GM20000 (cell line): ENCODE measurements around the gene ZNF641.

Source experiments
- DNase-seq: peaks from one replicate; pipeline ENCODE4 v3.0.0; 2012; ENCODE audit warnings: low spot score
- TF ChIP-seq, protein P1 (sequence below): IDR thresholded peaks from 2 replicates; pipeline ENCODE4 v1.5.1; 2012; ENCODE audit warnings: mild to moderate bottlenecking, control low read depth; ENCODE audit errors: extremely low read depth, missing control alignments

The ZNF641 gene

DNA sequence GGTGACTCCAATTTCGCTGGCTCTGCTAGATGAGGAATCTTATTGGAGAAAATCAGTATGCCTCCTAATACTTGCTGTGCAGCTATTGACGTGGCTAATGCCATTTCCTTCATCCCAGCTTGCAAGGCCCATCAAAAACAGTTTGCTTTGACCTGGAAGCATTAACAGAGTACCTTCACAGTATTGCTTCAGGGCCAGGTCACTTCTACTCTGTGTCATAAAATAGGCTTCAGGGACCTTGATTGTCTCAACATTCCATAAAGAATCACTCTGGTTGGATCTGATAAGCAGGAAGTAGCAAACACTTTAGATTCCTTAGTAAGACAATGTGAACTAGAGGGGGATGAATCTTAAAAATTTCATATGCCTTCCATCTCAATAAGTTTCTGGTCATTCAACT lies 26.9 kb upstream of the ZNF641 start:
- TF ChIP-seq, protein P1, sequence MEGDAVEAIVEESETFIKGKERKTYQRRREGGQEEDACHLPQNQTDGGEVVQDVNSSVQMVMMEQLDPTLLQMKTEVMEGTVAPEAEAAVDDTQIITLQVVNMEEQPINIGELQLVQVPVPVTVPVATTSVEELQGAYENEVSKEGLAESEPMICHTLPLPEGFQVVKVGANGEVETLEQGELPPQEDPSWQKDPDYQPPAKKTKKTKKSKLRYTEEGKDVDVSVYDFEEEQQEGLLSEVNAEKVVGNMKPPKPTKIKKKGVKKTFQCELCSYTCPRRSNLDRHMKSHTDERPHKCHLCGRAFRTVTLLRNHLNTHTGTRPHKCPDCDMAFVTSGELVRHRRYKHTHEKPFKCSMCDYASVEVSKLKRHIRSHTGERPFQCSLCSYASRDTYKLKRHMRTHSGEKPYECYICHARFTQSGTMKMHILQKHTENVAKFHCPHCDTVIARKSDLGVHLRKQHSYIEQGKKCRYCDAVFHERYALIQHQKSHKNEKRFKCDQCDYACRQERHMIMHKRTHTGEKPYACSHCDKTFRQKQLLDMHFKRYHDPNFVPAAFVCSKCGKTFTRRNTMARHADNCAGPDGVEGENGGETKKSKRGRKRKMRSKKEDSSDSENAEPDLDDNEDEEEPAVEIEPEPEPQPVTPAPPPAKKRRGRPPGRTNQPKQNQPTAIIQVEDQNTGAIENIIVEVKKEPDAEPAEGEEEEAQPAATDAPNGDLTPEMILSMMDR: no peak
- no peak for DNase-seq

DNA sequence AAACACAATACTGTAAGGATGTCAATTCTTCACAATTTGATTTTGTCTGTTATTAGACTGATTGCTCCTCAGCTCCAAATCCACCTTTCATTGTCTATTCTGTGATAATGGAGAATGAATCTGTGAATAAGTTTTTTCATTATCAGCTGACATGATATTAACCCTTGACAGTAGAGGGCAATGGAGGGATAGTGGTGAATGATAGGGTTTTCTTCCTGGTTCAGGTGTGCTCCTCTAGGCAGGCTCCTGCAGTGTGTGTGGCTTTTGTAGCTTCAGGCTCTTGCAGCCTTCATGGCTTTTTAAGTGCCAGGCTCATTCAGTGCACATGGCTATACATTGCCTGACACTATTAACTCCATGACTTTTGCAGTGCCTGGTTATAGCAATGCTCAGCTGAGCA lies 23.4 kb upstream of the ZNF641 start:
- TF ChIP-seq, protein P1: no peak

DNA sequence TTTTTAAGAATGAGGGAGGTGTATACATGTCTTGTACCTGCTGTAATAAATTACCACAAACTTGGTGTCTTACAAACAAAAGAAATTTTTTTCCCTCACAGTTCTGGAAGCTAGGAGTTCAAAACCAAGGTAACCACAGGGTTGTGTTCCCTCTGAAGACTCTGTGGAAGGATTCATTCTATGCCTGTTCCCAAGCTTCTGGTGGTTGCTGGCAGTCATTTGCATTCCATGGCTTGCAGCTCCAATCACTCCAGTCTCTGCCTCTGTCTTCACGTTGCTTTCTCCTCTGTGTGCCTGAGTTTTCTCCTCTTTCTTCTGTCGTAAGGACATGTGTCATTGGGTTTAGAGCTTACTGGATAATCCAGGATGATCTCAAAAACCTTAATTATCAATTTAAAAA lies 15.4 kb upstream of the ZNF641 start:
- TF ChIP-seq, protein P1: no peak
- DNase-seq: no peak

More for the DNA sequence above, 23.4 kb upstream of the ZNF641 start:
- no peak for DNase-seq

DNA sequence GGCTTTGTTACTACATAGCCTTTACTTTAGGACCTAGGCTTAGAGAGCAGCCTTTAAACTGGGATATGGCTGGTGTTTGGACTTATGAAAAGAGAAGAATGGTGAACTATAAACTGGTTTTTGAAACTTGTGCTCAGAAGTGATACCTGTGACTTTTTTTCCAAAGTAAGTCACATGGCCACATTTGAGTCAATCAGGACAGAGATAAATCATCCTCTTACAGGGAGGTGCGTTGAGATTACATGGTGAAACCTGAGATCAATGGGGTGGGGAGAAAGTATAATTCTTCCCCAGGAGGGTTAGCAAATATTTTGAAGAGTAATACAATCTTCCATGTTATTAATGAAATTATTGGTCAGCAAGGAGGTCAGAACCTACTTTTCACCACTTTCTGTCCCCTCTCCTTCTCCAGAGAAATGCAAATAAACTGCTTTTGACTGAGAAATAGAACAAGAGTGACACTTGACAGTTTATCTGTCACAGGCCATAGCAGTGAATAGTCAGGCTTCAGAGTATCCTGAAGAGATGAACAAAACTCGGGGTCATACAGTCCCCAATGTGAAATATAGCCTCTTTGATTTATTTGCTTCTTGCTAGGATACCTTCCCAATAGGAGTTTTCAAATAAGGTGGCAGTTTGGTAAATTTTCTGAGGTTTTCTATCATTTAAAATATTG lies 11.1 kb upstream of the ZNF641 start:
- TF ChIP-seq, protein P1: no peak
- DNase-seq: no peak

DNA sequence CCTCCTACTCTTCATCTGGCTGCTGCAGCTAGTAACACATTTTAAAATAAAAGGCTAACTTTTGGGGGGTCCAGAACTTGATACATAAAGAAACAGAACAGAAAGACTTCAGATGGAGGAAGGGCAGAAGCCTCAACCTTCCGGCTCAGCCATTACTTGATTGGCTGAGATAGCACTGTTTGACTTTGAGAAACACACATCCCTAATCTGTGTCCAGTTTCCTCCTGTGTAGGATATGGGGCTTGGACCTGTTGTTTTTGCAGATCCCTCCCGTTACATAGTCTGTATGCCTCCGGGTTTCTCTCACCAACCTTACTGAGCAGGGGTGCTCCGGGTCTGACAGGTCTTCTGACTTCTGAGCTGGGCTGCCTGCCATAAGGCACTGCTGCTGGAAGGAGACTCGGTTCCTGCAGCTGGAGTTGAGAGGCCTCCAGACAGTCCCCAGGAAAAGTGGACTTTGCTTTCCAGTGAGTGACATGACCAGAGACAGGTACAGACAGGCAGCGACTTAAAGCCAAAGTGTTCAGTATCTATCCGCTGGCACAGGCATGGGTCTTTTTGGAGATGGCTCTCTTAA lies 8.3 kb upstream of the ZNF641 start:
- no peak for DNase-seq
- TF ChIP-seq, protein P1: no peak

DNA sequence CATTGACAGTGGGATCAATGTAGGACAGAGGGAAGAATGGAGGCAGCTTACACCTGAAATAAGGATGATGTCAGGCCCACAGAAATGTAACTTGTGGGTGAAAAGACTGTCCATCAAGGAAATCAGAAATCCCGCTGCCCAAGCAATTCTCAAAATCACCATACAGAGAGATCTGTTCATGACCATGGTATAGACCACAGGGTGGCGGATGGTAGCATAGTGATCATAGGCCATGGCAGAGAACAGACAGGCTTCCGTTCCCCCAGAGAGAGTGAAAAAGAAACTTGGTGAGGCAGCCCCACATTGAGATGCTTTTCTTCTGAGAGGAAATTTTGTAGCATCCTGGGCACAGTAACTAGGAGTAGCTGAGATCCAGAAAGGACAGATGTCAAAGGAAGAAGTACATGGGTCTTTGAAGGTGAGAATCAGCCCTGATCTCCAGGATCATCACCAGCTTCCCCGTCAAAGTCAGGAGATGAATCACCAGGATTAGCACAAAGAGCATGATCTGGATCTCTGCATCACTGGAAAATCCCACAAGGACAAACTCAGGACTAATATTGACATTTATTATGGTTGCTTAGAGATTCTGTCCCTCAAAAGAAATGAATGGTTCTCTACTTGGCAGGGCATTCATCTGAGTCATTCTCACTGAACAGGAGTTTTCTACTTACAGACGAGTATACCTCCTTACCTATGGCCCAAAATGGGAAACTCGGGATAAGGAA lies 5.5 kb upstream of the ZNF641 start:
- TF ChIP-seq, protein P1: no peak
- no peak for DNase-seq

DNA sequence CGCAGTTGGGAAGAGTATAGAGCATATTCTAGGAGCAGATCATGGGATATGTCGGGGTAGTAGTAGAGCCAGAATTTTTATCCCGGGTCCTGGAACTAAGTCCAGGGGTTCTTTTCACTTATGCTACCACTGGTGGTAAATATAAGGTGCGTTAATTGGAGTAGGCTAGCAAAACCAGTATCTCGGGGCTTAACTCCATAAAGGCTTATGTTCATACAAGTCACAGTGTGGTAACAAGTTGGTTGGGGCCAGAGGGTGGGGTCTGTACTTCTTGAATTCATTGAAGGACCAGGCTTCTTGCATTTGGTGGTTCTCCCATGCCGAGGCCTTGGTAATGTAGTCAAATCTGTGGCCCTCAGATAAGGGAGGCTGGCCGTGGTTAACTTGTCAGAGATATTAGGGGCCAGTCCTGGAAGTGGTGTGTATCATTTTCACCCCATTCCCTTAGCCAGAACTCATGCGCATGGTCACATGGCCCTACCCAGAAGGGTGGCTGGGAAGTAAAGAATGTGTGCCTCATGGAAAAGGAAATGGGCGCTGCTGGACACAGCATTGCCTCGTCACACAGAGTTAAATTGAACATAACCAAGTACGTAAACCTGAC lies 1.5 kb upstream of the ZNF641 start:
- no peak for DNase-seq
- TF ChIP-seq, protein P1: no peak
